ENCODE results near the gene CLEC4M.

CLEC4M gene

GRCh38 chr19:7772752-7773291 is 9.8 kb downstream of the CLEC4M start:
- no peak for TF ChIP-seq CTCF (IDR thresholded peaks at IDR 0.05; ENCODE audit: borderline replicate concordance, insufficient read depth, low read depth, low read length)
- H3K4me3 ChIP-seq (ENCODE audit: low read depth, low read length) = no peak overlapping the region

GRCh38 chr19:7773841-7774240 is 10.8 kb downstream of the CLEC4M start:
- TF ChIP-seq CTCF (IDR thresholded peaks at IDR 0.05; ENCODE audit: borderline replicate concordance, insufficient read depth, low read depth, low read length) = no peak
- no peak overlapping the region for H3K4me3 ChIP-seq (ENCODE audit: low read depth, low read length)

GRCh38 chr19:7775761-7776160 is 12.7 kb downstream of the CLEC4M start:
- H3K4me3 ChIP-seq (ENCODE audit: low read depth, low read length) = no peak overlapping the region
- no peak for TF ChIP-seq CTCF (IDR thresholded peaks at IDR 0.05; ENCODE audit: borderline replicate concordance, insufficient read depth, low read depth, low read length)

GRCh38 chr19:7778081-7778480 is 15.0 kb downstream of the CLEC4M start:
- no peak overlapping the region for H3K4me3 ChIP-seq (ENCODE audit: low read depth, low read length)
- TF ChIP-seq CTCF (IDR thresholded peaks at IDR 0.05; ENCODE audit: borderline replicate concordance, insufficient read depth, low read depth, low read length) = no peak

GRCh38 chr19:7779631-7780486 is 16.8 kb downstream of the CLEC4M start:
- H3K4me3 ChIP-seq (ENCODE audit: low read depth, low read length) = no peak overlapping the region
- no peak for TF ChIP-seq CTCF (IDR thresholded peaks at IDR 0.05; ENCODE audit: borderline replicate concordance, insufficient read depth, low read depth, low read length)

GRCh38 chr19:7781157-7781556 is 18.1 kb downstream of the CLEC4M start:
- TF ChIP-seq CTCF (IDR thresholded peaks at IDR 0.05; ENCODE audit: borderline replicate concordance, insufficient read depth, low read depth, low read length) = no peak
- no peak overlapping the region for H3K4me3 ChIP-seq (ENCODE audit: low read depth, low read length)

GRCh38 chr19:7783991-7784423 is 21.0 kb downstream of the CLEC4M start:
- no peak for TF ChIP-seq CTCF (IDR thresholded peaks at IDR 0.05; ENCODE audit: borderline replicate concordance, insufficient read depth, low read depth, low read length)

More at GRCh38 chr19:7783991-7784423, 21.0 kb downstream of the CLEC4M start:
- H3K4me3 ChIP-seq (ENCODE audit: low read depth, low read length) = no peak overlapping the region

Data from GM12875 (cell line).